A549 treated with RU486 at 1 μM for 4 hours (cell line): Measurements from ENCODE around the gene CCDC177. TPM values are rescaled to one million over a fixed set of nuclear protein-coding genes. Genes with fewer than 3 reads are reported as not detected.

ENCODE experiments used
- total RNA-seq: library from RNA; stranded (reverse); fragments of 200-300 nt; extraction: Qiagen RNA extraction; gene quantifications from 5 replicates; pipeline ENCODE4 v1.2.3, GENCODE V29; 2022; ENCODE audit warnings: low read depth

Gene CCDC177
- total RNA-seq = not detected in 5 replicates

DNA sequence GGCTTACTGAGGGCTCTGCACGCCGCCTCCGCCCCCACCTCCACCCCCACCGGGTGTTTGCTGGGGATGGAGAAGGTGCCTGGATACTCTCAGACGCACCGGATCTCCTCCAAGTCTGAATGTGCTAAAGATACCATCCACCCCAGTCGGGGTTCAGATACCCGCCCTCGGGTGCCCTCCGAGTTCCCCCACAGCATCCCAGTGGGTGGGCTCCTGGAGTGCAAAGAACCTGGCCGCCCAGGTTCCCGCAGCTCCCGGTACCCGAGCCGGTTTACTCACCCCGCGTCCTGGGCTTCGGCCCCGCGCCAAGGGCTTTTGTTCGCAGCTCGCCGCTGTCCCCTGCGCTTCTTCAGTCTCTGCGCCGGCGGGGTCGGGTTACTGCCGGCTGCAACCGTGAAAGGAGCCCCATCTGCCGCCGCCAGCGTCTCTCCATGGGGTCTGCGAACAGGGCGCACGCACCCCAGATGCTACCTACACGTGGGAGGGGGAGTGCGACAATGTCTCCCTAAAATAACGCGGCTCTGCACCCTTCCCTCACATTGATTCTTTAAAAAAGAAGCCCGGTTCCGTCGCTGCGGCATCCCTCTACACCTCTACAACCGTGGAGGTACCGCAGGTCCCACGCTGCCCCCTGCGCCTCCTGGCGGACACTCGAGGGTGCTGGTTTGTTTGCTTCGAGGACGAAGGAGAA, at the start of gene CCDC177:
TSS of gene CCDC177 (minus strand) at position 609 of the 691 bp plus-strand sequence. CDS start 1,249 bp downstream, outside the sequence.

GRCh38 chr14:69611172-69612013, 36.7 kb upstream of the CCDC177 start, which contains the start of gene SUSD6:
SUSD6 (plus strand) TSS chr14:69611596; CDS start chr14:69658593, 46,997 bp downstream.

Other genes starting within 250 kb of the CCDC177 start
- 255 to 369 TPM (median 340 TPM) in 5 replicates for gene ERH, start 176.6 kb downstream of the CCDC177 start, total RNA-seq
- gene SLC39A9, start 176.2 kb downstream of the CCDC177 start, total RNA-seq = 32.2 to 43.5 TPM (median 41.8 TPM) in 5 replicates
- gene PLEKHD1, start 90.1 kb downstream of the CCDC177 start, total RNA-seq = 0.03 to 0.05 TPM (median 0.04 TPM) in 3 of 5 replicates, not detected in the others
- gene SUSD6, start 36.7 kb upstream of the CCDC177 start, total RNA-seq = 5.7 to 7.0 TPM (median 6.3 TPM) in 5 replicates
- gene SRSF5, start 192.3 kb upstream of the CCDC177 start, total RNA-seq = 218 to 331 TPM (median 231 TPM) in 5 replicates
- not detected in 5 replicates for gene SLC10A1, start 222.4 kb upstream of the CCDC177 start, total RNA-seq